ENCODE measurements around the gene FFAR3.

Gene FFAR3, protein sequence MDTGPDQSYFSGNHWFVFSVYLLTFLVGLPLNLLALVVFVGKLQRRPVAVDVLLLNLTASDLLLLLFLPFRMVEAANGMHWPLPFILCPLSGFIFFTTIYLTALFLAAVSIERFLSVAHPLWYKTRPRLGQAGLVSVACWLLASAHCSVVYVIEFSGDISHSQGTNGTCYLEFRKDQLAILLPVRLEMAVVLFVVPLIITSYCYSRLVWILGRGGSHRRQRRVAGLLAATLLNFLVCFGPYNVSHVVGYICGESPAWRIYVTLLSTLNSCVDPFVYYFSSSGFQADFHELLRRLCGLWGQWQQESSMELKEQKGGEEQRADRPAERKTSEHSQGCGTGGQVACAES

DNA sequence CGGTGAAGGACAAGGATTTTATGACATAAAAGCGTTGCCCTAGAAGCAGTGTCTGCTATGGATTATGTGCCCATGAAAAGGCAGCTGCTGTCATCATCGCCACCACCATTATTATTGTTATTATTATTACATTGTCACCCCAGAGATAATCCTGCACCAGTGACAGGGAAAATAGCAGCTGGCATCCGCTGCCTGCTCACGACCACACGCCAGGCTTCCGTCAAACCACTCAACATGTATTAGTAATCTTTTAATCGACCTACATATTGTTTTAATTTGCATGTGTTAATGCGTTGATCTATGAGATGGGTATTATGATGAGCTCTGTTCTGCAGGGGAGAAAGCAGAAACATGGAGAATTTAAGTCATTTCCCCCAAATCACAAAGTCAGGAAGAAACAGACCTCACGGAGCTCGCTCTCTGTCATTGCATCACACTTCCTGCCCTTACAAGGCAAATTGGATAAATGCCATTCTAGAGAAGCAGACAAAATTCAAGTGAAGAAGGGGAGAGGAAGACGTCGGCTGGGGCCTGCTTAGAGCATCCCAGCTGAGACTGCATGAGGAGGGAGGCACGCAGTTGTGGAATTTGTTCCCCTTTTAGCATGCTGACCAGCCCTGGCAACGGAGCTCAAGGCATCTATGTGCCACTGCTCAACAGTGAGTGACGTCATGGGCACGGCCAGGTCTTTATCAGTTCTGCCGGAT, at the start of gene FFAR3:
TSS of gene FFAR3 (plus strand) at position 594 of the 707 bp plus-strand sequence. CDS start 431 bp downstream, outside the sequence.
- no peak for DNase-seq

DNA sequence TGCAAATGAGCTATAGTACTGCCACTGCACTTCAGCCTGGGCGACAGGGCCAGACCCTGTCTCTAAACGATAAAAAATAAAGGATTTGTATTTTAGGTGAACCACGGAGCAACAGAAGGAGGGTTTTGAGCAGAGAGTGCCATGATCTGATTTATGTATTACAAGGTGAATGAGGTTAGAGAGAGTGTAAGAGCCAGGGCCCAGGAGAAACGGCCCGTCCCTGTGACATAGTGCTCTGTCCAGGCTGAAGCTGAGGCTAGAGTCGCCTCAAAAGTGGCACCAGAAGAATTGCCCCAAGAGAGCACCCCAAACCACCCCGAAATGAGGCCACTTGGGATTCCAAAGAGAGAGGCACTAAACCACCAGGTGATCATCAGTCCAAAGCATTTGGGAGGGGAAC, 49.4 kb upstream of the FFAR3 start:
- DNase-seq, result no peak

DNA sequence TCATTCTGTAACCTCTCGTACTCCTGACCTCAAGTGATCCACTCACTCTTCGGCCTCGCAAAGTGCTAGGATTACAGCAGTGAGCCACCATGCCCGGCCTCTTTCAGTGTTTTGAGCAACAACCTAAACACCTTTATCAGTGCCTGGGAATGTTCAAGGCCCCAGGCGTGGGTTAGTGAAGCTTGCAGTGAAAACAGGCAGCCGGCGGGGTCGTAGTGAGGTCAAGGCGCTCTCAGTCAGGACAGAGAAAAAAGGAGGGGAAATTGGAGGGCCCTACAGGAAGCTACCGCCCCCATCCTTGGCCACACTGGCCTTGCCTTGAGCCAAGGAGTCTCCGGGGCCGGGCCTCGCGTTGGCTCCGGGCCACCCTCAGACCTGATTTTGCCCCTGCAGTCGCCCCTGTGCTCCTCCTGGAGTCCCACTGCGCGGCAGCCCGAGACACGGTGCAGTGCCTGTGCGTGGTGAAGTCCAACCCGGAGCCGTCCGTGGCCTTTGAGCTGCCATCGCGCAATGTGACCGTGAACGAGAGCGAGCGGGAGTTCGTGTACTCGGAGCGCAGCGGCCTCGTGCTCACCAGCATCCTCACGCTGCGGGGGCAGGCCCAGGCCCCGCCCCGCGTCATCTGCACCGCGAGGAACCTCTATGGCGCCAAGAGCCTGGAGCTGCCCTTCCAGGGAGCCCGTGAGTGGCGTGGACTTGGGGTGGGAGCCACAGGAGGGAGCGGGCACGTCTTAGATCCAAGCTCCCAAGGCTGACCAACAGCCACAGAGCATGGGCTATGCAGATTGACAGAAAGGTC, 48.6 kb upstream of the FFAR3 start:
- DNase-seq, result no peak

DNA sequence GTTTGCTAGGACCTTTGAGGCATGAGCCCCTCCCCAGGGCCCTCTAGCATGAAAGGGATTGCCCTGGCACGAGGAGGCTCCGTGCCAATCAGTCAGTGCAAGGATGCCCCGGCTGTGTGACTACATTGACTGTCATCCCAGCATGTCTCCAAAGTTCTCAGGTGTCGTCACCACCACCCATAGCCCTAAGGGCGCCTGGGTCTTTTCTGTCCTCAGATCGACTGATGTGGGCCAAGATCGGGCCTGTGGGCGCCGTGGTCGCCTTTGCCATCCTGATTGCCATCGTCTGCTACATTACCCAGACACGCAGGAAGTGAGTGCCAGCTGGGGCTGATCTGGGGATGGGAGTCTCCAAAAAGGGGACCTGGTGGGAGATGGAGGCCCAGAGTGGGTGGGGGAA, 47.9 kb upstream of the FFAR3 start:
- no peak for DNase-seq

DNA sequence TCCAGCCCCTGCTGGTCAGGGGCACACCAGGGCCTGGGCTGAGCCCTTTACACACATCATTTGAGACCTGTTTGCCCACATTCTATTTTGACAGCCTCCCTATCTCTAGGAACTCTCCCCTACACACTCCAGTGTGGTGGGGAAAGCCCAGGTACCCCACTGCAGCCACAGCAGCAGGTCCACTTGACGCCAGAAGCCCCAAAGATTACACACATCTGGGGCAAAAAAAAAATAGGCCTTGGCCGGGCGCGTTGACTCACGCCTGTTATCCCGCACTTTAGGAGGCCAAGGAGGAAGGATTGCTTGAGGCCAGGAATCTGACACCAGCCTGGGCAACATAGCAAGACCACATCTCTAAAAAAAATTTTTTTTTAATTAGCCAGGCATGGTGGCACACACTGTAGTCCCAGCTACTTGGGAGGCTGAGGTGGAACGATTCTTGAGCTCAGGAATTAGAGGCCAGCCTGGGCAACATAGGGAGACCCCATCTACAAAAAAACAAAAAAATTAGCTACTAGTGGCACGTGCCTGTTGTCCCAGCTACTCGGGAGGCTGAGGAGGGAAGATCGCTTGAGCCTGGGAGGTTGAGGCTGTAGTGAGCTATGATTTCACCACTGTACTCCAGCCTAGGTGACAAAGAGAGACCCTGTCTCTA, 47.3 kb upstream of the FFAR3 start:
- DNase-seq, result no peak

DNA sequence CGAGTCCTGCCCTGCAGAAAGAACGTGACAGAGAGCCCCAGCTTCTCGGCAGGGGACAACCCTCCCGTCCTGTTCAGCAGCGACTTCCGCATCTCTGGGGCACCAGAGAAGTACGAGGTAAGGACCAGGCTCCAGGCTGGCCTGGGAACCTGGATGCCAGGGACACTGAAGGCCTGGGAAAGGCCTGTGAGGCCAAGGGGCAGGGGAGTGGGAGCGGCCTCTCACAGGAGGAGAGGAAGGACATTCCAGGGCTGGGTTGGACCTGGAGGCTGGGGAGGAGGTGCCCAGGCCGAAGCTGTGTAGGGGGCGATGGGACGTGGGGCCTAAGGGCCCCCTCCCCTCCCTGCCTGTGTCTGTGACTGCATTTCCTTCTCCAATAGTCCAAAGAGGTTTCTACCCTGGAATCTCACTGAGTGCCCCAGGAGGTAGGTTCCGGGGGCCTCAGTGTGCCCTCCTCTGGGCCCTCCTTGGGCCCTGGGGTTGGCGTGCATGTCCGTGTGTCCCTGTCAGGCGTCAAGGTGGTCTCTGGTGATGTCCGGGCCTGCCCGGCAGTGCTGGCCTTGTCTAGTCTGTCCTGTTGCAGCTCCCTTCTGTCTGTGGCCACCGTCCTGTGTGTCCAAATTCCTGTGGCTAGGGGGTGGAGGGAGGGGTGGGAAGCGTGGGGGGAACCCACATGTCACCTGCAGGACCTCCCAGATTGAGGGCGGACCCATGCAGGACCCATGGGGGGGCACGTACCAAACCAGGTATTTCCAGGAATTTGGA, 46.2 kb upstream of the FFAR3 start:
- no peak for DNase-seq

DNA sequence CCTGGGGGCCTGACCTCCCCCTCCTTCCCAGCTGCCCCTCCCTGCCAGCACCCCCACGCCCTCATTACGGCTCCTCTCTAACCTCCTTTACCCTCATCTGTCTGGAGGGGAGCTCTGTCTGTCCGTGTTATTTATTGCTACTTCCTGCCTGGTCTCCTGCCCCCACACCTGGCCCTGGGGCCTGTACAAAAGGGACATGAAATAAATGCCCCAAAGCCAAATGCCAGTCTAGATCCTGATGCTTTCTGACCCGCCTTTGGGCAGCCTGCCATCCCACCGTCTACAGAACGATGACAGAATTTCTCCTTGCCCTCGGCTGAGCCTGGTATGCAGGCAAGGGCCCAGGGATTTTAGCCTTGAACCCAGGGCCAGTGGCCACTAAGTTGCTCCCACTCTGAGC, 44.7 kb upstream of the FFAR3 start:
- DNase-seq, result no peak

DNA sequence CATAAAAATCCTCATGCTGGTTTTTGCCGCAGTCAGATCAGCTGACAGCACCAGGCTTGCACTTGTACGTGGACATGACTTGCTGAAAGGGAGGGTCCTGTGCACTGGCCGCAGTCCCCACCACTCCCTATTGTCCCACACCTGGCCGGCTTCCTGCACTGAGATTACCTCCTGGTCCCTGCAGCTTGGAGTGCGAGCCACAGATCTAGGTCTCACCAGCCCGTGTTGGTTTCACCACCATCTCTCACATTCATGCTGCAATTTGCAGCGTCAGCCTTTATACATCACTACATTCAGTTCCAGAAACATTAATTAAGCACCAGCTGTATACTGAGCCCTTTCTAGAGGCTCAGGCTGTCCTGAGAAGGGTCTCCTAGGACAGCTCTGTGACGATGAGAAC, 44.2 kb upstream of the FFAR3 start:
- no peak for DNase-seq

DNA sequence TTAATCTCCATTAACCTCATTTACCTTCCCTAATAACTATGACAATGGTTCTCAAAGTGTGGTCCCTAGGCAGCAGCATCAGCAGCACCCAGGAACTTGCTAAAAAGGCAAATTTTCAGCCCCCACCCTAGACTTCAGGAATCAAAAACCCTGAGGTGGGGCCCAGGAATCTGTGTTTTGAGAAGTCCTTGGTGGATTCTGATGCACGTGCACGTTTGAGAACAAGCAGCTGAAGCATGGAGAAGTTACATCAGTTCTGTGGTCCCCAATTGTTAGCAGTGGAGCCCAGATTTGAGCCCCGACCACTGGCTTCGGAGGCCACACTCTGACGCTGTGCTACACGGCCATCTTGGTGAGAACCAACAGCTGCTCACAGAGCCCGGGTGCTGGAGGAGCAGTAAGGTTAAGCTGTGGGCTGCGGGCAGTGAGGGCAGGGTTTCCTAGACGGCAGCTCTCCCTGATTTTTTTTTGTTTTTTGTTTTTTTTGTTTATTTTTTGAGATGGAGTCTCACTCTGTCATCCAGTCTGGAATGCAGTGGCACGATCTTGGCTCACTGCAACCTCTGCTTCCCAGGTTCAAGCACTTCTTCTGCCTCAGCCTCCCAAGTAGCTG, 43.3 kb upstream of the FFAR3 start:
- no peak for DNase-seq

DNA sequence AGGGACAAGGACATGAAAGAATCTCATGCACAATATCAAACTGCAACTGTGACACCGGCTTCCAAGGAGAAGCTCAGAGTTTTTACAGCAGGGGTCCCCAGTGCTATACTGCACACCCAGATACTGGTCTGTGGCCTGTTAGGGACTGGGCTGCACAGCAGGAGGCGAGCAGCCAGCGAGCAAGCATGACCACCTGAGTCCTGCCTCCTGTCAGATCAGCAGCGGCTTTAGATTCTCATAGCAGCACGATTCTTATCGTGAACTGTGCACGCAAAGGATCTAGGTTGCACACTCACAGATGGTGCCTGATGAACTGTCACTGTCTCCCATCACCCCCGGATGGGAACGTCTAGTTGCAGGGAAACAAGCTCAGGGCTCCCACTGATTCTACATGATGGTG, 42.4 kb upstream of the FFAR3 start:
- DNase-seq, result no peak

DNA sequence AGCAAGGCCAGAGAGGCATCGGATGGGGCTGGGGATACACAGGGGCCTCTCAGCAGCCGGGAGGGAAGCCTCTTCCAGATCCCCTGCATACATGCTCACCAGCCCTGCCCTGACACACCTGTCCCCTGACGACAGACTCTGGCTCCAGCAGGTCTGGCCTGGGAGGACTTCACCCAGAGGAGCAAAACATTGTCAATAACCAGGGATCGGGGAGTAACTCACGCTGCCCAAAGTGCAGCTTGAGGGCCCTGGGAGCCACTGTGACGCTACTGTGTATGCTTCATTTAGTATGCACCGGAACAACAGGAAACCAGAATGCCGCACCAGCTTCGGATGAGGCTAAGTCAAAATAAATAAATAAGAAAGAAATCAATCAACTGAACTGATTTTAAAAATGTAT, 41.7 kb upstream of the FFAR3 start:
- no peak for DNase-seq

DNA sequence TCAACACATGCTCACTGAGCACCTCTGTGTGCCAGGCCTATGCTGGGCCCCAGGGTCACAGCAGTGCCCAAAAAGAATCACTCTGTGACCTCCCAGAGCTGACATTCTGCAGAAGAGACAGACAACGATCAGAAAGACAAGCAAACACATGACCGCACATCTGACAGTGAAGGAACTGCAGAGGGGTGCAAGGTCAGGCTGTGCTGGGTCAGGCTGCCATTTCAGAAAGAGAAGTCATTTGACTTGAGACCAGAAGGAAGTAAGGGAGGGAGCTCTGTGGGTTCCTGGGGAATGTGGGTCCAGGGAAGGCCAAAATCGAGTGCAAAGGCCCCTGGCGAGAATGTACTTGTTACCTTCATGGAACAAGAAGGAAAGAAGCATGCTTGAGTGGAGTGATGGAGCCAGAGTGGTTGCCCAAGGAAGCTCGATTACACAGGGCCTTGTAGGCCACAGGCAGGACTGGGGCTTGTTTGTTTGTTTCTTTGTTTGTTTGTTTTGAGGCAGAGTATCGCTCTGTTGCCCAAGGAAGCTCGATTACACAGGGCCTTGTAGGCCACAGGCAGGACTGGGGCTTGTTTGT, 40.7 kb upstream of the FFAR3 start:
- DNase-seq, result no peak

DNA sequence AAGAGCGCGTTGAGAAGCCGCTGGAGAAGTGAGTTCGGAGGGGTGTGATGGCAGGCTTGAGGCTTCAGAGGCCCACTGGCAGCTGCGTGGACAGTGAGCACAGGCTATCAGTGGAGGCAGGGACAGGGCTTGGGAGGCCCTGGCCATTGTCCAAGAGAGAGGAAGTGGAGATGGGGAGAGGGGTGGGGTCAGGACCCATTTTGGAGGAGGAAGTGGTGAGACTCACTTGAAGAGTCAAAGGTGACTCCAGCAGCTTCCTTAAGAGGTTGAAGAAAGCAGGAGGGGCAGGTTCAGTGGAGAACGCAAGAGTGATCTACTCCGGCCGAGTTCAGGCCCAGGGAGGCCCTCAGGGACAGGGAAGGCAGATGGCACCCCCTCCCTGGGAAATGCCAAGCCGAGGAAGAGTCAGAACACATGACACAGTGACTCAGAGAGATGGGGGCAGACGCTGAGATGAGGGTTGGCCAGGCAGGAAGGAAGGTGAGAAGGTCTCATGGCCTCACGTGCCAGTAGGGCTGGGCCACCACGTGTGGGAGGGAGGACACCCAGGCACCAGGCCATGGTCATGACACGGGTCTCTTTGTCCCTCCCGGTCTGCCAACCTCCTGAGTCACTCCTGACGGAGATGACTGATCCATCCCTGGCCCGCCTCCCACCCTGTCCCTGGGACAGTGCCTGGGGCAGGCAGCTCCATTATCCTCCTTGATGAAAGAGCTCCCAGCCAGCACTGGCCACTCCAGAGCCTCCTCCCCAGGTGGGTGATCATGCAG, 39.4 kb upstream of the FFAR3 start:
- no peak for DNase-seq

DNA sequence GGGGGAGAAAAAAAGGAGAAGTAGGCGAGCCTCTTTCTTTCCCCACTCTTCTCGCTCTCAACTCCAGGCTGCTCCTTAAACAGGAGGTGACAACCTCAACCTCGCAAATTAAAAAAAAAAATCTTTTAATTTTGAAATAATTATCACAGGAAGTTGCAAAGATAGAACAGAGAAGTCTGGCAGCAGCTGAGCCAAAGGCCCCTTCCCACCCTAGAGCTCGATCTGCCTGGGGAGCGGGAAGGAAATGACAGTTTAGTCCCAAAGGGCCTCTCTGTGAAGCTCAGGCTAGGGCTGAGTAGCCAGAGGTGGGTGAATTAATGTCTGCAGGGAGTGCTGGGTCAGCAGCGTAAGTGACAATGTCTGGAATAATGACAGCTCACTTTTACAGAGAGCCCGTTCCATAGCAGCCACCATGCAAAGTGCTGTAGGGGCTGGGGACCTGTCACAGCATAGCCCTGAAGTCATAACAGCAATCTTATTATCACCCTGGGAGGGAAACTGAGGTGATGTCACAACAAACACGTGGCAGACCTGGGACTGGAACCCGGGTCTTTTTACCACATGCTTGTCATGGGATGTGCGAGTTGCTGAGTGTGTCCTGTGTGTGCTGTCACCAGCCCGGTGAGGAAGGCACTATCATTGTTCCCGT, 38.1 kb upstream of the FFAR3 start:
- no peak for DNase-seq

DNA sequence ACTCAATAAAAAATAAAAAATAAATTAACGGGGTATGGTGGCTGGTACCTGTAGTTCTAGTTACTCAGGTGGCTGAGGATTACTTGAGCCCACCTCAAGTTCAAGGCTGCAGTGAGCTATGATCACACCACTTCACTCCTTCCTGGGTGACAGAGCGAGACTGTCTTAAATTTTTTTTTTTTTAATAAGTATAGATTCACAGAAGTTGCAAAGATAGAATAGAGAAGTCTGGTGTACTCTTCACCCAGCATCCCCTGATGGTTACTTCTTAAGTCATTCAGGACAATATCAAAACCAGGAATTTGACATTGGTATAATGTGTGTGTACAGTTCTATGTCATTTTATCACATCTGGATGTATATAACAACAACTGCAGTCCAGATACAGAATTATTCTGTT, 37.0 kb upstream of the FFAR3 start:
- DNase-seq, result no peak

DNA sequence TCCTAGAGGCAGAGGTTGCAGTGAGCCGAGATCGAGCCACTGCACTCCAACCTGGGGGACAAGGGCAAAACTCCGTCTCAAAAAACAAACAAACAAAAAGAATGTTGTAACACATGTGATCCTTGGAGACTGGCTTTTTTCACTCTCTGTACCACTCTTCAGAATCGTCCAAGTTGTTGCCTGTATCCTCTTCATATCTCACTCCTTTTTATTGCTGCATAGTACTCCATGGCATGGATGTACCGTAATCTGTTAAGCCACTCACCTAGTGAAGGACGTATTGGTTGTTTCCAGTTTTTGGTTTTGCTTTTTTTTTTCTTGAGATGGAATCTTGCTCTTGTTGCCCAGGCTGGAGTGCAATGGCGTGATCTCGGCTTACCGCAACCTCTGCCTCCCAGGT, 36.2 kb upstream of the FFAR3 start:
- DNase-seq, result no peak

DNA sequence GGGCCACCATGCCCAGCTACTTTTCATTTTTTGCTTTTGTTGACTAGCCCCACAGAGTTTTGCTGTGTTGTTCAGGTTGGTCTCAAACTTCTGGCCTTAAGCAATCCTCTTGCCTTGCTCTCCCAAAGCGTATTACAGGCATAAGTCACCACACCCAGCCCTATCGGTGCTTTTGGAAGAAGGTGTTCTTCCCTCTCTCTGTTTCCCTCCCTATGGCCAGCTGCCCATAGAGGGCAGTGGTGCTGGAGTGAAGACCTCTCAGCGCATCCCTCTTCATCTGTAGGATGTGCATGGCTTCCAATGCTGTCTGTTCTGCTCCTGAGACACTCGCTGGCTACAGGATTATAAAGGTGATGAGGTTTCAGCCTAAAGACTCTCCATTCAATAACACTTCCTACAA, 30.6 kb upstream of the FFAR3 start:
- no peak for DNase-seq

DNA sequence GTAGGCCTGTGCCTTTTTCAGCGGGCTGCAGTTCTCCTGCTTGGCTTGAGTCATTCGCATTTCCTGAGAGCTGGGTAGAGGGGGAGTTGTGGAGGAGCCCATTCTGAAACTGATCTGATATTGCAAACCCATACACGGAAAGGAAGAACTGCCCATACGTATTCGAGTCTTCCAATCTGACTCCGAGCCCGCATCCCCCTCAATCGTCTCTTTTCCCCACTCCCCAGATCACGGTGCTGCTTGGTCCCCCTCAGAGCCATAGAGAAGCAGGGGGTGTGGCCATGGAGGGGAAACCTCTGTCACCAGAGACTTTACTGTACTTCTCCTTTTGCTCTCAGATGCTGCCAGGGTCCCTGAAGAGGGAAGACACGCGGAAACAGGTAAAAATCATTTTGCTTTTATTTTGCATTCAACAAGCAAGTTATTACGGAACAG, 29.4 kb upstream of the FFAR3 start, which contains the start of gene CD22:
TSS of gene CD22 (plus strand) at position 337 of the 435 bp plus-strand sequence. CDS start 2,854 bp downstream, outside the sequence.
- DNase-seq, result no peak

DNA sequence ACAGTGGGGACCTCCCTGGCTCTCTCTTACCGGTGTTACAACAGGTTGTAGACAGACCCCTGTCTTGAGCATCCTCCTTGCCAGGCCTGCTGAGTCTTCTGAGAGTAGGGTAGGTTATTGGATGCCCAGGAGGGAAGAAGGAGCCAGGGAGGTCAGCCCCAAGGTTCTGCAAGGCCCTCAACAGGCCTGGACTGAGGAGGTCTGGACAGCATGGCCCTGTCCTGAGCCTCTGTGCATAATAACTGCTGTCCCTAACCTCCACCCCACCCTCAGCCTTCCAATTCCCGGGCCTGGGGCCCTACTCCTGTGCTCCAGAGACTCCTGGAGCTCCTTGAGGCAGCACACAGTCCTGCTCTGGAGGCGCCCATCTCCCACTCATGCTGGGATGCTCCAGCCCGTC, 28.9 kb upstream of the FFAR3 start:
- no peak for DNase-seq

DNA sequence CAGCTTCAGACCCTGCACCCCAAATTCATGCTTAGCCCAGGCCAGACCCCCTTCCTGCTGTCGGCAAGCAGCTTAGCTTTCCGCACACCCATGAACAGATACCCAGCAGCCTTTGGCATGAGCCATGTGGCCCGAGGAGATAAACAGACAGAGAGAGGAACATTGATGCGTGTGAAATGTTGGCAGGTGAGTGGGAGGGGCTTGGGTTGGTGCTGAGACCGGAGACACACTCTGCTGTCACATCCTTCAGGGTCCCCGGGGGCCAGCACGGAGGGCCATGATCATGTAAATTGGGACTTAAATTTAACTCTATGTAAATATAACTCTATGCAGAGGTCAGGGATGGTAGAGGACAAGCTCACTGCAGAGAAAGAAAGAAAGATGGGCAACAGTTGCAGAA, 27.8 kb upstream of the FFAR3 start:
- DNase-seq, result no peak

Data from DMS153 (cell line).